Upper lobe of left lung (tissue), 6 donors: ENCODE results near the gene SORBS2. TPM values are rescaled to one million over a fixed set of nuclear protein-coding genes. Genes with fewer than 3 reads are reported as not detected.
A peak's percentile ranks its signal among the peaks of the same experiment; 100 is the strongest.

Experiments used
- ATAC-seq, 2 donors: fragments of 200-7000 bp; cut with Tn5 transposase; one replicate each; pipeline ENCODE4 v1.9.1; 2022; ENCODE audit warnings: mild to moderate bottlenecking in 2 of 2, moderate library complexity in 2 of 2; ENCODE audit not compliant: low FRiP score in 2 of 2
- DNase-seq, 2 donors: peaks; one replicate each; pipeline ENCODE4 v3.0.0-alpha.2; 2019 to 2020
- H3K27ac ChIP-seq, 4 donors: fragments of 200-600 bp; sonication (generic); one replicate each; pipeline ENCODE4 v1.5.1; 2016 to 2019
- H3K27me3 ChIP-seq, 4 donors: fragments of 200-600 bp; sonication (generic); one replicate each; pipeline ENCODE4 v1.5.1; 2017 to 2019
- H3K36me3 ChIP-seq, 4 donors: fragments of 200-600 bp; sonication (generic); one replicate each; pipeline ENCODE4 v1.5.1; 2016 to 2019
- H3K4me1 ChIP-seq, 4 donors: fragments of 200-600 bp; sonication (generic); one replicate each; pipeline ENCODE4 v1.5.1; 2018 to 2019
- H3K4me3 ChIP-seq, 4 donors: fragments of 200-600 bp; sonication (generic); one replicate each; pipeline ENCODE4 v1.5.1; 2017 to 2019; ENCODE audit warnings: mild to moderate bottlenecking in 2 of 4, moderate library complexity in 1 of 4
- H3K9me3 ChIP-seq, 4 donors: fragments of 200-600 bp; sonication (generic); one replicate each; pipeline ENCODE4 v1.5.1; 2018 to 2019
- CTCF ChIP-seq, 6 experiments: fragments of 450-650 bp in 4 of 6; fragments of 200-600 bp in 2 of 6; sonication (generic) in 2 of 6; IDR thresholded peaks; one replicate each; pipeline ENCODE4 v1.5.1; 2016 to 2019; ENCODE audit warnings: antibody characterized with exemption in 6 of 6
- EP300 ChIP-seq, 4 donors: sonication (generic); formaldehyde crosslinking; IDR thresholded peaks; one replicate each; pipeline ENCODE4 v1.5.1; 2017; ENCODE audit warnings: antibody characterized with exemption in 4 of 4, control low read depth in 2 of 4
- POLR2A ChIP-seq, 4 donors: fragments of 450-650 bp; IDR thresholded peaks; one replicate each; pipeline ENCODE4 v1.5.1; 2016 to 2017; ENCODE audit warnings: antibody characterized with exemption in 4 of 4, mild to moderate bottlenecking in 2 of 4
- POLR2AphosphoS5 ChIP-seq, 2 donors: sonication (generic); formaldehyde crosslinking; IDR thresholded peaks; one replicate each; pipeline ENCODE4 v1.5.1; 2017; ENCODE audit warnings: antibody characterized with exemption in 2 of 2
- WGBS, 2 donors: methylation state at CpG; one replicate each; pipeline ENCODE4 v1.1.5; 2017 to 2018; 5-methylcytosine and 5-hydroxymethylcytosine counted together
- total RNA-seq, 6 donors: library from RNA; depleted of rRNA in 4 of 6; stranded (reverse); fragments of >200 nt in 4 of 6; gene quantifications; one replicate each; pipeline versions ENCODE4 v1.1.0 to v1.2.1, GENCODE V29; 2016 to 2021
- donor health status: DM: no; HTN: no; CAD: no; lungs with moderate emphysema.
- donor health status: DM: no; HTN: yes; CAD: no; lungs with severe emphysema.

SORBS2 gene
- total RNA-seq, 6 donors from 2014 or later, result 35.4 to 83.2 (median 58.1) TPM

- ATAC-seq (peak; percentile 73 to 90), DNase-seq (no peak)
- Histone ChIP-seq H3K36me3 (no peaks in the 10 kb centered on the region), H3K4me3 (no peak overlapping the region), H3K27ac (peak overlapping the region in 1 of 4 donors; percentile 10), H3K9me3 (no peaks in the 10 kb centered on the region), H3K4me1 (no peaks in the 10 kb centered on the region), H3K27me3 (no peaks in the 10 kb centered on the region)
- WGBS, 2 donors, result 65 to 75% methylated on average over 4 of the region's 4 CpGs
- TF ChIP-seq POLR2A (IDR thresholded peaks at IDR 0.05), result no peak
- no peak for TF ChIP-seq POLR2AphosphoS5 (IDR thresholded peaks at IDR 0.05)
Measured at GRCh38 chr4:185554365-185555126, 257.4 kb downstream of the SORBS2 start.

- Histone ChIP-seq H3K27ac (no peak overlapping the region), H3K27me3 (no peaks in the 10 kb centered on the region), H3K36me3 (no peaks in the 10 kb centered on the region), H3K4me3 (no peak overlapping the region), H3K9me3 (no peaks in the 10 kb centered on the region), H3K4me1 (no peaks in the 10 kb centered on the region)
- WGBS, 2 donors, result 83 to 86% methylated on average over 2 of the region's 2 CpGs
- TF ChIP-seq CTCF (IDR thresholded peaks at IDR 0.05), result no peak
- no peak for TF ChIP-seq POLR2AphosphoS5 (IDR thresholded peaks at IDR 0.05)
- TF ChIP-seq POLR2A (IDR thresholded peaks at IDR 0.05), result no peak
- TF ChIP-seq EP300 (IDR thresholded peaks at IDR 0.05), result no peak
- ATAC-seq (no peak), DNase-seq (no peak)
Measured at GRCh38 chr4:185552254-185552653, 259.7 kb downstream of the SORBS2 start.

- Histone ChIP-seq H3K4me3 (no peak overlapping the region), H3K4me1 (no peaks in the 10 kb centered on the region), H3K27ac (no peak overlapping the region), H3K27me3 (no peaks in the 10 kb centered on the region), H3K9me3 (no peaks in the 10 kb centered on the region), H3K36me3 (no peaks in the 10 kb centered on the region)
- TF ChIP-seq POLR2A (IDR thresholded peaks at IDR 0.05), result no peak
- TF ChIP-seq EP300 (IDR thresholded peaks at IDR 0.05), result no peak
- no peak for TF ChIP-seq CTCF (IDR thresholded peaks at IDR 0.05)
- no peak for TF ChIP-seq POLR2AphosphoS5 (IDR thresholded peaks at IDR 0.05)
- no peak for DNase-seq
- ATAC-seq, result no peak
- WGBS, 2 donors, result 54 to 100% methylated on average over 1 of the region's 1 CpG
Measured at GRCh38 chr4:185550933-185551332, 261.1 kb downstream of the SORBS2 start.

GRCh38 chr4:185549095-185549639, 262.8 kb downstream of the SORBS2 start:
- Histone ChIP-seq H3K36me3 (no peaks in the 10 kb centered on the region), H3K4me3 (no peak overlapping the region), H3K27me3 (no peaks in the 10 kb centered on the region), H3K9me3 (no peaks in the 10 kb centered on the region), H3K4me1 (no peaks in the 10 kb centered on the region), H3K27ac (no peak overlapping the region)
- no peak for TF ChIP-seq POLR2A (IDR thresholded peaks at IDR 0.05)
- TF ChIP-seq EP300 (IDR thresholded peaks at IDR 0.05), result no peak
- no peak for TF ChIP-seq CTCF (IDR thresholded peaks at IDR 0.05)
- TF ChIP-seq POLR2AphosphoS5 (IDR thresholded peaks at IDR 0.05), result no peak
- no peak for DNase-seq
- WGBS, 2 donors, result 60 to 73% methylated on average over 2 of the region's 2 CpGs
- ATAC-seq, result no peak

GRCh38 chr4:185548587-185548986, 263.4 kb downstream of the SORBS2 start:
- DNase-seq, result no peak
- Histone ChIP-seq H3K27me3 (no peaks in the 10 kb centered on the region), H3K9me3 (no peaks in the 10 kb centered on the region), H3K36me3 (no peaks in the 10 kb centered on the region), H3K27ac (no peak overlapping the region), H3K4me1 (no peaks in the 10 kb centered on the region), H3K4me3 (no peak overlapping the region)
- TF ChIP-seq POLR2A (IDR thresholded peaks at IDR 0.05), result no peak
- TF ChIP-seq POLR2AphosphoS5 (IDR thresholded peaks at IDR 0.05), result no peak
- no peak for TF ChIP-seq EP300 (IDR thresholded peaks at IDR 0.05)
- no peak for TF ChIP-seq CTCF (IDR thresholded peaks at IDR 0.05)
- ATAC-seq, result no peak
- WGBS, 2 donors, result 82 to 94% methylated on average over 1 of the region's 1 CpG
